ENCODE measurements around the gene CPNE5.

DNA sequence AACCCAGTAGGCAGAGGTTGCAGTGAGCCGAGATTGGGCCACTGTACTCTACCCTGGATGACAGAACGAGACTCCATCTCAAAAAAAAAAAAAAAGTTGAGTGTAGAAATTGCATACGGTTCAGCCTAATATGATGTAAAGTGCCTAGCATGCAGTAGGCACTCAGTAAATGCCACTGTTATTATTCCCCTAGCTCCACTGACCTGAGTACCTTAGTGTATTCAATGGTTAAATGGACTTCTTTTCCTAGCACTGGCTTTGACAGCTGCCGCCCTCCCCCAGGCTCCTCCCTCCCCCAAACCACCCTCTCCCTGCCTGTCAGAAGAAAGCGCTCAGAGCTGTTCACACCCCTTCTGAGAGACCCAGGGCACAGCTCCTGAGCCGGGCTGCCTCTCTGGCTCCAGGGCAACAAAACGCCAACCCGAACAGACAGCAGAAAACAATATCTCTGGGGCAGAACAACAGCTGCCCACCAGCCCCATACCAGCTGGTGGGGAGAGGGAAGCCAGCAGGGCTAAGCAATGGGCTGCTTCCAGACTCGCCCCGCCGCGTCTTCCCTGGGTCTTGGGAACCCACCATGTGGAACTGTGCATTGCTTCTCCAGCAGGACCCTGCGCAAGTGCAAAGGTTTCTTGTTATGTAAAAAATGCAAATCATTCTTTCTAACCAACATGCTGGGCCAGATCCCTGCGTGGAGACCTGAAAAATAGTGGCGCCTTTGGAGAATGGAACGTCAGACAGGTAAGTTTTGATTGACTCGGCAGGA lies 4.5 kb downstream of the CPNE5 start:
- no peak for TF ChIP-seq POLR2AphosphoS5 (IDR thresholded peaks at IDR 0.05; ENCODE audit: low read depth, low read length)
- TF ChIP-seq SIN3A (IDR thresholded peaks at IDR 0.05; ENCODE audit: borderline replicate concordance, insufficient read depth, low read length) = no peak
- TF ChIP-seq TAF1 (IDR thresholded peaks at IDR 0.05; ENCODE audit: borderline replicate concordance, insufficient read depth, low read length) = no peak

All from PFSK-1 (cell line).